ENCODE results near the gene IFI27L1.
A peak's percentile ranks its signal among the peaks of the same experiment; 100 is the strongest.

Gene IFI27L1, protein sequence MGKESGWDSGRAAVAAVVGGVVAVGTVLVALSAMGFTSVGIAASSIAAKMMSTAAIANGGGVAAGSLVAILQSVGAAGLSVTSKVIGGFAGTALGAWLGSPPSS

DNA sequence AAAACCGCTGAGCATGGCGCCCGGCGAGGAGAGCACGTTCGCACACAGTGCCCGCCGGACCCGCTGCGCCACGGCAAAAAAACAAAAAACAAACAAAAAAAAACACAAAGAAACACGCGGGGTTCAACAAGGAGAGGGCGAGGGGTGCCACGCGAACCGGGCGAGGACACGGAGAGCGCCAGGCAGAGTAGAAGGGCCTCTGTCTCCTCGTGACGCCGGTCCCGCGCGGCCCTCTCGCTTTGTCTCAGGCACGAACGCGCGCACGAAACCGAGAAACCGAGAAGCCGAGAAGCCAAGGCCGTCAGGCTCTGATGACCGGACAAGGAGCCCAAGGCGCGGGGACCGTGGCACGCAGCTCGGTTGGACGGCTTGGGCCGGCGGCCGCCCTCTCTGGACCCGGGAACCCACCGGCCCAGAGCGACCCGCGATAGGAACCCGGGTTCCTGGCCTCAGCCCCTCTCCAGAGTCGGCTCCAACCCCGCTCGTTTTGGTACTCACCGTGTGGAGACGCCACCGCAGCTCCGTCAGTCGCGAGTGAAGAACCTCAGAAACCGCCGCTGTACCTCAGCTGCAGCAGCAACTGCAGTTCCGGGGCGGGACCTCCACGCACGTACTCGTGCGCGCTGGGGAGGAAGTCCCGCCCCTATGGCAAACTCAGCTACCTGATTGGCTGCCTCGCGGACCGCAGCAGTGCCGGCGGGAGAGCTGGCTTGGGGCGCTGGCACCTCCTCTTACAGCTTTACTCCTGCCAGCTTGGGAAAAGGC lies at the start of gene IFI27L1, which contains the start of gene DDX24:
TSS of gene IFI27L1 (plus strand) at position 690 of the 765 bp plus-strand sequence. CDS start 15,628 bp downstream, outside the sequence.
TSS of gene DDX24 (minus strand) at position 582 of the 765 bp plus-strand sequence. CDS start 1,460 bp downstream, outside the sequence.
- peak; percentile 96 for DNase-seq

GRCh38 chr14:94031883-94032279 lies 49.2 kb upstream of the IFI27L1 start:
- DNase-seq = no peak

GRCh38 chr14:94034886-94035285 lies 46.2 kb upstream of the IFI27L1 start:
- DNase-seq = no peak

GRCh38 chr14:94036313-94037167 lies 44.6 kb upstream of the IFI27L1 start:
- peak; percentile 90 for DNase-seq

DNA sequence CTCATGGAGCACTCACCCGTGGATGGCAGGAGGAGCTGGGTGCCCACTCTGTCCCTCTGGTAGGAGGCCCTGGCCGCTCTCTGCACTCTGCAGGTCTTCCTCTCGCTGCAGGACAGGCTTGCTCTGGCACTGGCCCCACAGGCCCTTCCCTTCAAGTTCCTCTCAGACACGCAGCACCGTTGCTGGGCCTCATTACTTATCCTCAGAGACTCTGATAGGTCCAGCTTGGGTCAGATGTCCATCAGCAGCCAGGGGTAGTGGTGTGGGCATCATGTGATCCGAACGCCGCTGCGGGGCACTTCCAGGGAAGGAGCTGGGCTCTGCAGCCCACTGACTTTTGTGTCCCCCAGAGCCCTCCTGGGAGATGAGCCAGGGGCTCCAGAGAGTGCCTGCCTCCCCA lies 43.2 kb upstream of the IFI27L1 start:
- peak; percentile 51 for DNase-seq

DNA sequence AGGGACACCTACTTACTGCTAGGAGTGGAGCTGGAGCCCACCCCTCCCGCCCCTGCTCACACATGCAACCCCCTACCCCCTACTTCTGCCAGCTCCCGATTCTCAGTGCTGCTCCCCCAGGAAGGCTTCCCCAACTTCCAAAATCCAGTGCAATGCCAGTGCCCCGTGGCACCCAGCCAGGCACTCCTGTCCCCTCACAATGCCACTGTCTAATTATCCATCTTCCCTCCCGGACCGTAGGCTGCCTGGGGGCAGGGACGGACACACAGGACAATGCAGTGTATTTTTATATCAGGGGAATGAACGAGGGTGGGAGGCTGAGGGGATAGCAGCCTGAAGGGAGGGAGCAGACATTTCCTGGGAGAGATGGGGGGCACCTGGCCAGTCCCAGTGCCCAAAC lies 42.6 kb upstream of the IFI27L1 start:
- no peak for DNase-seq

- peak; percentile 36 for DNase-seq
These were observed 42.0 kb upstream of the IFI27L1 start for GRCh38 chr14:94038921-94039629.

- DNase-seq = peak; percentile 35
These were observed 40.9 kb upstream of the IFI27L1 start for GRCh38 chr14:94040247-94040646.

DNA sequence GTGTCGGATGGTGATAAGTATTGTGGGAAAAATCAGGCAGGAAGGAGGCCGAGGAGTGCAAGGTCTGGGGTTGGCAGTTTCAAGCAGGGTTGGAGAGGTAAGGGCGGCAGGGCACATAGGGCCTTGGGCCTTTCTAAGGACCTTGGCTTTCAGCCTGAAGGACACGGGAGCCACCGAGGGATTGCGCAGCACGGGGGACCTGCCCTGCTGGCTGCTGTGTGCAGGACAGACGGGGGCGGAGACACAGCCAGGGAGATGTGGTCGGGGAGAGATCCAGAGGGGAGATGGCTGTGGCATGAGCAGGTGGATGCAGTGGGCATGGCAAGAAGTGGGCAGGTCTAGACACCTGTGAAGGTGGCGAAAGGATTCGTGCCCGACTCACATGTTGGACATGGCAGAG lies 40.3 kb upstream of the IFI27L1 start:
- peak; percentile 43 for DNase-seq

DNA sequence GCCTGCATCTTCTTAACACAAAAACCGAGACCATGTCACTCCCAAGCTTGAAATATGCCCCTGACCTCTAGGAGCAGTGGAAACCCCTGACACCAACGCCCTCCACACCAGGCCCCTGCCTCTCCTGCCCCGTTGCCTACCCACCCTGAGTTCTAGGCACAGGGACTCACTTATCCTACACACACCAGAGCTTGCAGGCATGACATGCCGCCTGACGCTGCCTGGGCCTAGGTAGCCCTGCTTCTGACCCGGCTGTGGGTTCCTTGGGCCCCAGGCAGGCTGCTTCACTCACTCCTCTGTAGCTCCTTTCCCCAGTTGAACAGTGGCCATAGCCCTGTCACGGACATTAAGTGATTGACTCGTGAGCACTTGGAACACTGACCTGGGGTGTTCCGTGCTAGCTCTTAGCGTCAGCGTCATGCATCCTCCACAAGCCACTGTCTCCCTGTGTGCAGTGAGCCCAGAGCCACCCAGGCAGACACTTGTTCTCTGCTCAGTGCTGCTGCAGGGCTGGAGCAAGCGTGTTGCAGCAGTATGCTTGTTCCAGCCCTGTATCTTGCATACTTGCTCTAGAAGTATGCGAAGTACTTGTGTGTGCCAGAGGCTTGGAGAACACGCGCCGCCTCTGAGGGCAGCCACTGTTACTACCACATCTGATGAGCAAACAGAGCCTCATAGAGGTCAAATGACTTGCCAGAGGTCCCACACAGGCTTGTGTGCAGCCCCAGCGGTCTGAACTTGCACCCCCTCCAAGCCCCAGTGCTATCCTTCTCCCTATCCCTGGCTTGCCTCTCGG lies 39.4 kb upstream of the IFI27L1 start:
- DNase-seq = peak; percentile 56

DNA sequence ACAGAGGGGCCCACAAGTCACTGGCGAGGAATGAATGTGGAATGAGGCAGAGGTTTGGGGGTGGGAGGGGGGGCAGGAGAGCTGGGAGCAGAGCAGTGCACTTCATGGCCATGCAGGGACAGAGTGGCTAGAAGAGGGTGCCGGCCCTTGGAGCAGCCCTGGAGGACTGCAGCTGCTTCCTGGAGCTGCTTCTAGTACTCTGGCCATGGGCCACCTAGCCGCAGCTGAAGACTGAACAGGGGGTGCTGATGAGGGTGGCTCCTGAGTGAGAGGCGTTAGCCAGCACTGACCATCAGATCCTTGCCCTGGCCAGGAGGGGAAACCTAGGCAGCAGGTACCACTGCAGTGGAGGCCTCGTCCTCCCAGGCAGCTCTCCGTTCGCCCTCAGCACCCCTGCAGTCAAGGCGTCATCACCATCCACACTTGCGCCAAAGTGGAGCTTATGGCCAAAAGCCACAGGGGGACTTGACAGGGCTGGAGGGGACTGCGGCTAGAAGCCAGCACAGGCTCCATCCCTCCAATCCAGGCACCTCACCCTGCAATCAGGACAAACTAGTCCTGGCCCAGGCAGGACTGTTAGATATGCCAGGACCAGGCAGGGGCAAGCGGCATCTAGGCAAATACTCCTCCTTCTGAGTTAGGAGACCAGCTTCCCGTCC lies 38.5 kb upstream of the IFI27L1 start:
- DNase-seq = peak; percentile 45

- peak; percentile 43 for DNase-seq
These were observed 37.9 kb upstream of the IFI27L1 start for GRCh38 chr14:94043111-94043755.

DNA sequence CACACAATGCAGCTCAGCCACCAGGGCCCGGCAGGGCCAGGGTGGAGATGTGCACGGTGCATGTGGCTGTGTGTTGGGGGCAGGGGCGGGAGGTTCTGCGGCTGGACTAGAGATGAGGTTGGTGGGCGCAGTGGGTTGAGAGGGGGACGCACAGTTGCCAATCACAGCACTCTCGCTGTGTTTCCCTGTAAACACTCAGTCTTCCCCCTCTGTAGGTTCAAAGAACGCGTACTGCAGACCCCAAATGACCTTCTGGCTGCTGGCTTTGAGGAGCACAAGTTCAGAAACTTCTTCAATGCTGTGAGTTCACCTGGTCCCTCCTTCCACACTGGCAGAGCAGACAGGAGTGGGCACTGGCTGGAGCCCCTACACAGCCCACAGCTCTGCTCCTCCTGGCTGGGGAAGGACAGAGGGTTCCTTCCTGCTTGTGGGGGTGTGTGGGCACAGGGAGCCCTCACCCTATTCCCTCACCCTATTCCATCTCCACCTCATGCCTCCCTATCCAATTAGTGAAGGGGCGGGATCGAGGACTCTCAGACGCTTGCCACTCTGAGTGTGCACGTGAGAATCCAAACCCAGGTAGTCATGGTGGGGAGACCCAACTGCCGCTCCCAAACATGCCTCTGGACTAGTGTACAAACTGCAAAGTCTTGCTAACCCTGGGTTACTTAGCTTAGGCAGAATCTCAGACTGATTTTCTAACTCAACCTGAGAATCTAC lies 37.2 kb upstream of the IFI27L1 start:
- peak; percentile 43 for DNase-seq

GRCh38 chr14:94044476-94045091 lies 36.5 kb upstream of the IFI27L1 start:
- peak; percentile 49 for DNase-seq

DNA sequence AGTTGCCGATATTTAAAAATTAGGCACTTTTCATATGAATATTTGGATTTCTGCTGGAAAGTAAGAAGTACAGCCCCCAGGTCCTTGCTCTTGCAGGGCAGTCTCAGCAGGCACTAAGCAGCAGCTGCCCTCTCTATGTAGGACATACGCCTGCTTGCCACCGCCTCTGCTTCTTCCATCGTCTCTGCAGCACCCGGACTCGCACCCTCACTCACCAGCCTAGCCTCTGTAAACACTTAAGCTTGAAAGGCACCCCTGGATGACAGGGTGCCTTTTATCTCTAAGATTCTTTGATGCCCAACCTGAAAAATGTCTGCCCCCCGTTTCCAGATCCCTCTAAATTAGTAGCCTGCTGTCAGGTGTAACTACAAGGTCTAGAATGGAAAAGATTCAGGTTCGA lies 36.0 kb upstream of the IFI27L1 start:
- no peak for DNase-seq

DNA sequence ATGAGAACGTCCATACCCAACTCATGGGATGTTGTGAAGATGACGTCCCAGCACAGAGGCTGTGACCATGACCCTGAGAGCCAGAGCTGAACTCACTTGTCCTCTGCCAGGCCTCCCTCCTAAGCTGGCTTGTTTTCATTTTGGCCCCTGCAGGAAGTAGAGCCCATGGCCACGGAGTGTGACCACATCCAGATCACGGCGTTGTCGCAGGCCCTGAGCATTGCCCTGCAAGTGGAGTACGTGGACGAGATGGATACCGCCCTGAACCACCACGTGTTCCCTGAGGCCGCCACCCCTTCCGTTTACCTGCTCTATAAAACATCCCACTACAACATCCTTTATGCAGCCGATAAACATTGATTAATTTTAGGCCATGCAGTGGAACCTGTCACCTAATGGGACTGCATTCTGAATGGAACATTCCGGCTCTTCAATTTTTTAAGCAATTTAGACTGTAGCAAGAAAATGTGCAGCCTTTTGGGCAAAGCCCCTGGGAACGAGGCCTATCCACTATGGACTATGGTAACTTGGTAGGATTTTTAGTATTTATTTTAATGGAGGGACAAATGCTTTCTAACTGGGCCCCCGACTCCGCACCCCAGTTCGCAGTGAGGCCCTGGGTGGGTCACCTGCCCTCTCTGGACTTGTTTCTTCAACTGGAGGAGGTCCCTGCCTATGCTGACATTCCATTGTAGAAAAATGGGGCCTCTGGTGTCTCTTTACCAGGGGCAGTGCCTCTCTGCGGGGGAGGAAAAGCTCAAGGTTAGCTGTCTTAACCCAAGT lies 35.4 kb upstream of the IFI27L1 start:
- peak; percentile 45 for DNase-seq

GRCh38 chr14:94046696-94047250 lies 34.3 kb upstream of the IFI27L1 start:
- peak; percentile 42 for DNase-seq

DNA sequence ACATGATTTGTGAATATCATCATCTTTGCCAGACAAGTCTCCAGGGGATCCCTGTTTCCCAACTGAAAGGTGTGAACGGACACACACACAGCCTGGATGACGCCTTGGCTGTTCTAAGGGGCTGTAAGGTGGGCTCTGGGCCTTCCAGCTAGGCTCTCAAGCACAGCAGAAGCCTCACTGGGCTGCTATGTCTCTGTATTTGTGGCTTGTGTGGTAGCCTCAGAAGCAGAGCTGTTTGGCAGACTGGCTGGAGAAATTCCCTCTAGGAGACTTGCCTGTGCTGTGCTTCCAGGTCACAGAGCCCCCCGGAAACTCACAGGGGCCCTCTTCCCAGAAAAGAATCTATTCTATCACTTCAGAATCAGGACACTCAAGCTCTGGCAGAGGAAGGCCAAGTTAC lies 33.5 kb upstream of the IFI27L1 start:
- no peak for DNase-seq

Measured in islet precursor cell (in vitro differentiated cells).